SU-DHL-6 (cell line): ENCODE measurements around the gene SMOC1.

Source experiments
- EZH2phosphoT487 ChIP-seq: fragments of 200-600 bp; sonication (generic), shearing (Covaris generic); conservative IDR thresholded peaks from 2 replicates; pipeline ENCODE4 v1.6.1; 2018; ENCODE audit warnings: mild to moderate bottlenecking, antibody characterized with exemption, low read length, moderate library complexity, mixed read lengths
- TF ChIP-seq, protein P1 (sequence below): fragments of 200-600 bp; sonication (generic); IDR thresholded peaks from one replicate; pipeline ENCODE4 v1.5.1; 2017; ENCODE audit warnings: antibody characterized with exemption, mild to moderate bottlenecking, low read length, moderate library complexity; ENCODE audit not compliant: insufficient read depth, poor library complexity, severe bottlenecking

DNA sequence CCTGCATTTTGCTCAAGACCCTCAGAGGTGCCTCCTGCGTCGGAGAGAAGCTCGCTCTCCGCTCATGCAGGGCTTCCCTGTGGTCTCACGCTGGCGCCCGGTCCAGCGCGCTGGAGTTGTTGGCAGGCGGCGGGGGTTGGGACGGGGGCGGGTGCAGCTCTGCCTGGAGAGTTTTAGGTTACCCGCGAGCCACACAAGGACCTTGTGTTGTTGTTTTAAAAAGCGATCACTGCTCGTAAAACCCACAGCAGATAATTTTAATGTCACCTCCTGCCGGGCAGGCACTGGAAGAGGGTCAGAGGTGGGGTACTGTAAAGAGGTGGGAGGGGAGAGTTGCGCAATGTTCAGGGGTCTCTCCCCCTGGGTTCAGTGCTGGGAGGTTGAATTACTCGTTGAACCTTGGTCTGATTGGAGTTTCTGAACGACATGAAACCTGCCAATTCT is 850 bp downstream of the SMOC1 start:
- TF ChIP-seq, protein P1, sequence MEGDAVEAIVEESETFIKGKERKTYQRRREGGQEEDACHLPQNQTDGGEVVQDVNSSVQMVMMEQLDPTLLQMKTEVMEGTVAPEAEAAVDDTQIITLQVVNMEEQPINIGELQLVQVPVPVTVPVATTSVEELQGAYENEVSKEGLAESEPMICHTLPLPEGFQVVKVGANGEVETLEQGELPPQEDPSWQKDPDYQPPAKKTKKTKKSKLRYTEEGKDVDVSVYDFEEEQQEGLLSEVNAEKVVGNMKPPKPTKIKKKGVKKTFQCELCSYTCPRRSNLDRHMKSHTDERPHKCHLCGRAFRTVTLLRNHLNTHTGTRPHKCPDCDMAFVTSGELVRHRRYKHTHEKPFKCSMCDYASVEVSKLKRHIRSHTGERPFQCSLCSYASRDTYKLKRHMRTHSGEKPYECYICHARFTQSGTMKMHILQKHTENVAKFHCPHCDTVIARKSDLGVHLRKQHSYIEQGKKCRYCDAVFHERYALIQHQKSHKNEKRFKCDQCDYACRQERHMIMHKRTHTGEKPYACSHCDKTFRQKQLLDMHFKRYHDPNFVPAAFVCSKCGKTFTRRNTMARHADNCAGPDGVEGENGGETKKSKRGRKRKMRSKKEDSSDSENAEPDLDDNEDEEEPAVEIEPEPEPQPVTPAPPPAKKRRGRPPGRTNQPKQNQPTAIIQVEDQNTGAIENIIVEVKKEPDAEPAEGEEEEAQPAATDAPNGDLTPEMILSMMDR = no peak
- TF ChIP-seq EZH2phosphoT487 = no peak
